Breast epithelium (tissue), 4 donors: ENCODE results near the gene CDH4. TPM values are rescaled to one million over a fixed set of nuclear protein-coding genes. Genes with fewer than 3 reads are reported as not detected.

Experiments
- DNase-seq, 2 donors: peaks; one replicate each; pipeline ENCODE4 v3.0.0-alpha.2; 2019; ENCODE audit warnings: low spot score in 2 of 2
- H3K27ac ChIP-seq, 2 donors: fragments of 200-600 bp; sonication (generic) in 1 of 2; one replicate each; pipeline ENCODE4 v1.5.1; 2016 to 2019; ENCODE audit warnings: mild to moderate bottlenecking in 1 of 2
- H3K27me3 ChIP-seq, 2 donors: fragments of 200-600 bp; sonication (generic) in 1 of 2; one replicate each; pipeline versions ENCODE4 v1.5.1 to v1.6.0; 2017 to 2019; ENCODE audit warnings: control low read depth in 1 of 2, mild to moderate bottlenecking in 1 of 2
- H3K36me3 ChIP-seq: fragments of 200-600 bp; one replicate; pipeline ENCODE4 v1.5.1; 2019
- H3K4me1 ChIP-seq, 2 donors: fragments of 200-600 bp; sonication (generic); one replicate each; pipeline ENCODE4 v1.5.1; 2016 to 2019; ENCODE audit warnings: control low read depth in 1 of 2
- H3K4me3 ChIP-seq, 3 donors: fragments of 200-600 bp; sonication (generic); 1 replicate in 2 of 3; 2 replicates in 1 of 3; pipeline ENCODE4 v1.5.1; 2016 to 2019; ENCODE audit warnings: mild to moderate bottlenecking in 3 of 3, moderate library complexity in 2 of 3
- H3K9me3 ChIP-seq, 2 donors: fragments of 200-600 bp; sonication (generic) in 1 of 2; one replicate each; pipeline ENCODE4 v1.5.1; 2016 to 2019; ENCODE audit warnings: control low read depth in 1 of 2
- POLR2A ChIP-seq: fragments of 450-650 bp; IDR thresholded peaks from one replicate; pipeline ENCODE4 v1.6.1; 2016; ENCODE audit warnings: antibody characterized with exemption, mild to moderate bottlenecking, moderate library complexity
- POLR2AphosphoS5 ChIP-seq, 3 donors: sonication (generic); formaldehyde crosslinking; IDR thresholded peaks; one replicate each; pipeline ENCODE4 v1.6.1; 2017; ENCODE audit warnings: antibody characterized with exemption in 3 of 3
- intact Hi-C: fragments of 100-400 bp; cut with DNase I; formaldehyde crosslinking; loops from one replicate; pipeline ENCODE4 v1.15.1; 2023; ENCODE audit warnings: low total_unique reads
- total RNA-seq, 3 donors: library from RNA; depleted of rRNA; stranded (reverse); fragments of >200 nt; gene quantifications; one replicate each; pipeline ENCODE4 v1.1.0, GENCODE V29; 2016
- TF ChIP-seq, protein P1 (sequence below), 3 donors: fragments of 450-650 bp; IDR thresholded peaks; one replicate each; pipeline ENCODE4 v1.5.1; 2016 to 2017; ENCODE audit warnings: antibody characterized with exemption in 3 of 3, mild to moderate bottlenecking in 3 of 3, moderate library complexity in 3 of 3

CDH4 gene
- total RNA-seq, 3 donors from 2014 or later = under 0.01 TPM; not detected in 2

DNA sequence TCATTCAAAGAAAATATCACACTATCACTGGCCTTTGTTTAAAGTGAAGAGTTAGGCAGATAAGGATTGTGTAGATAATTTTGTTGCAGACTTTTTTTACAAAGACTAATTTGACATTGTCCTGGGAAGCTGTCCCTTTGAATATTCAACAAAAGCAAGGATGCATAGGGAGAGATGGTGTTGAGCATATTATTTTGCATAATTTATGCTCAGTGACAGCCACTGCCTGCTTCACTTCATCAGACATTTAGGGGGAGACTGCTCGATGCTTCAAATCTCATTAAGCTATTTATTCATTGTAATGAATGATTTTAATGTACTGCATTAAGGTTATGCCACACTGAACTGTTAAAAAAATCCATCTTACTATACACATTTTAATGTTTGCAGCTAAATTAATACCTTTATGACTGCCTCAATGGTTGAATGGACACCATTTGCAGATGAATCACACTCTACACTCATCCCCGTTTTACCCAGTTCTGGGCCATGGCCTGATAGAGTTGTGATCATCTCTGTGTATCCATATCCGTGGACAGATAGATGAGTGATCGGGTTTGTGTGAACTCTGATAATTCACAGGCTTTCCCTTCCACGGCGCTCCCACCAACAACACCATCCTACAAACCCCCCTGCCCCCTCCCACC, 128.0 kb downstream of the CDH4 start:
- Histone ChIP-seq H3K4me1 (no peaks in the 10 kb centered on the region), H3K4me3 (no peak overlapping the region), H3K9me3 (peaks cover 6 to 8% of the 10 kb centered on the region in 2 donors), H3K27ac (no peak overlapping the region), H3K36me3 (no peaks in the 10 kb centered on the region), H3K27me3 (no peaks in the 10 kb centered on the region)
- TF ChIP-seq, protein P1, sequence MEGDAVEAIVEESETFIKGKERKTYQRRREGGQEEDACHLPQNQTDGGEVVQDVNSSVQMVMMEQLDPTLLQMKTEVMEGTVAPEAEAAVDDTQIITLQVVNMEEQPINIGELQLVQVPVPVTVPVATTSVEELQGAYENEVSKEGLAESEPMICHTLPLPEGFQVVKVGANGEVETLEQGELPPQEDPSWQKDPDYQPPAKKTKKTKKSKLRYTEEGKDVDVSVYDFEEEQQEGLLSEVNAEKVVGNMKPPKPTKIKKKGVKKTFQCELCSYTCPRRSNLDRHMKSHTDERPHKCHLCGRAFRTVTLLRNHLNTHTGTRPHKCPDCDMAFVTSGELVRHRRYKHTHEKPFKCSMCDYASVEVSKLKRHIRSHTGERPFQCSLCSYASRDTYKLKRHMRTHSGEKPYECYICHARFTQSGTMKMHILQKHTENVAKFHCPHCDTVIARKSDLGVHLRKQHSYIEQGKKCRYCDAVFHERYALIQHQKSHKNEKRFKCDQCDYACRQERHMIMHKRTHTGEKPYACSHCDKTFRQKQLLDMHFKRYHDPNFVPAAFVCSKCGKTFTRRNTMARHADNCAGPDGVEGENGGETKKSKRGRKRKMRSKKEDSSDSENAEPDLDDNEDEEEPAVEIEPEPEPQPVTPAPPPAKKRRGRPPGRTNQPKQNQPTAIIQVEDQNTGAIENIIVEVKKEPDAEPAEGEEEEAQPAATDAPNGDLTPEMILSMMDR (IDR thresholded peaks at IDR 0.05) = no peak
- TF ChIP-seq POLR2AphosphoS5 (IDR thresholded peaks at IDR 0.05) = no peak
- no peak for TF ChIP-seq POLR2A
- intact Hi-C loops = no loop called here
- no peak for DNase-seq

- Histone ChIP-seq H3K27me3 (no peaks in the 10 kb centered on the region), H3K4me3 (no peak overlapping the region), H3K4me1 (no peaks in the 10 kb centered on the region), H3K27ac (no peak overlapping the region), H3K9me3 (peaks cover 6 to 8% of the 10 kb centered on the region in 2 donors), H3K36me3 (no peaks in the 10 kb centered on the region)
- TF ChIP-seq, protein P1 (IDR thresholded peaks at IDR 0.05) = no peak
- TF ChIP-seq POLR2AphosphoS5 (IDR thresholded peaks at IDR 0.05) = no peak
- TF ChIP-seq POLR2A = no peak
- intact Hi-C loops = no loop called here
- no peak for DNase-seq
Measured at GRCh38 chr20:61380545-61380915, 128.5 kb downstream of the CDH4 start.

DNA sequence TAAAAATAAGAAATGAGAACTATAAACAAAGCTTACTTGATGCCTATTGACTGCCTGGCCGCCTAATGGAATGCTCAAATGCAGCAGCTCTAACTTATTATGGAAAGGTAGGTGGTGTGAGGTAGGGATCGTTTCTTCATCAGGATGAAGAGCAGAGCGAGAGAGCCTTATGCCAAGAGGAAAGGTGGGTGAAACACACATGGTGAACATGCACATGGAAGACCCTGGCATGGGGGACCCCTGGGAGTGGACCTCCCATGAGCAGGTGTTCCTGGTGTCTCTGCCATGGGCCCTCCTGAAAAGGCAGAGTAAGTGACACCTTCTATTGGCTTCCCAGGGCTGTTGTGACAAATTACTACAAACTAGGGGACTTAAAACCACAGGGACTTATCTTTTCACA, 130.1 kb downstream of the CDH4 start:
- no peak for TF ChIP-seq POLR2AphosphoS5 (IDR thresholded peaks at IDR 0.05)
- TF ChIP-seq POLR2A = no peak
- TF ChIP-seq, protein P1 (IDR thresholded peaks at IDR 0.05) = no peak
- H3K36me3 ChIP-seq = no peaks in the 10 kb centered on the region
- no peak overlapping the region for H3K27ac ChIP-seq
- H3K4me3 ChIP-seq = no peak overlapping the region
- H3K4me1 ChIP-seq = no peaks in the 10 kb centered on the region
- peaks cover 6 to 8% of the 10 kb centered on the region in 2 donors for H3K9me3 ChIP-seq
- no peaks in the 10 kb centered on the region for H3K27me3 ChIP-seq
- DNase-seq = no peak
- intact Hi-C loops = no loop called here

GRCh38 chr20:61385296-61385695, 133.2 kb downstream of the CDH4 start:
- H3K27me3 ChIP-seq = peaks cover 0 to 3% of the 10 kb centered on the region in 2 donors
- TF ChIP-seq POLR2A (no peak), POLR2AphosphoS5 (IDR thresholded peaks at IDR 0.05) (no peak)
- TF ChIP-seq, protein P1 (IDR thresholded peaks at IDR 0.05) = no peak
- DNase-seq = no peak

GRCh38 chr20:61385731-61386130, 133.7 kb downstream of the CDH4 start:
- no peak overlapping the region for H3K4me3 ChIP-seq
- DNase-seq = no peak
- H3K36me3 ChIP-seq = no peaks in the 10 kb centered on the region
- H3K27ac ChIP-seq = no peak overlapping the region
- peaks cover 0 to 3% of the 10 kb centered on the region in 2 donors for H3K27me3 ChIP-seq
- H3K9me3 ChIP-seq = peaks cover 6 to 8% of the 10 kb centered on the region in 2 donors
- no peaks in the 10 kb centered on the region for H3K4me1 ChIP-seq
- intact Hi-C loops = no loop called here
- TF ChIP-seq, protein P1 (IDR thresholded peaks at IDR 0.05) = no peak
- no peak for TF ChIP-seq POLR2A
- TF ChIP-seq POLR2AphosphoS5 (IDR thresholded peaks at IDR 0.05) = no peak

More at GRCh38 chr20:61385296-61385695, 133.2 kb downstream of the CDH4 start:
- peaks cover 6 to 8% of the 10 kb centered on the region in 2 donors for H3K9me3 ChIP-seq
- no peak overlapping the region for H3K27ac ChIP-seq
- intact Hi-C loops = no loop called here
- H3K4me3 ChIP-seq = no peak overlapping the region
- no peaks in the 10 kb centered on the region for H3K4me1 ChIP-seq
- H3K36me3 ChIP-seq = no peaks in the 10 kb centered on the region
